Ishikawa (cell line): ENCODE results near the gene ADAMTSL1.

Experiments used
- CEBPB ChIP-seq: IDR thresholded peaks from 2 replicates; pipeline ENCODE4 v1.6.1; 2012
- CREB1 ChIP-seq: IDR thresholded peaks from 2 replicates; pipeline ENCODE4 v1.6.1; 2012; ENCODE audit warnings: low read depth
- EGR1 ChIP-seq: IDR thresholded peaks from 2 replicates; pipeline ENCODE4 v1.6.1; 2012
- EP300 ChIP-seq: IDR thresholded peaks from 2 replicates; pipeline ENCODE4 v1.6.1; 2012; ENCODE audit warnings: borderline replicate concordance
- NFIC ChIP-seq: IDR thresholded peaks from 2 replicates; pipeline ENCODE4 v1.6.1; 2012
- TEAD4 ChIP-seq: IDR thresholded peaks from 2 replicates; pipeline ENCODE4 v1.6.1; 2012
- YY1 ChIP-seq: IDR thresholded peaks from 2 replicates; pipeline ENCODE4 v1.6.1; 2012; ENCODE audit warnings: low read depth
- ZBTB7A ChIP-seq: IDR thresholded peaks from 2 replicates; pipeline ENCODE4 v1.6.1; 2012; ENCODE audit warnings: low read depth
- TF ChIP-seq, protein P1 (sequence below): IDR thresholded peaks from 2 replicates; pipeline ENCODE4 v1.6.1; 2012
- TF ChIP-seq, protein P2 (sequence below): IDR thresholded peaks from 2 replicates; pipeline ENCODE4 v1.6.1; 2012; ENCODE audit warnings: low read depth, mild to moderate bottlenecking

DNA sequence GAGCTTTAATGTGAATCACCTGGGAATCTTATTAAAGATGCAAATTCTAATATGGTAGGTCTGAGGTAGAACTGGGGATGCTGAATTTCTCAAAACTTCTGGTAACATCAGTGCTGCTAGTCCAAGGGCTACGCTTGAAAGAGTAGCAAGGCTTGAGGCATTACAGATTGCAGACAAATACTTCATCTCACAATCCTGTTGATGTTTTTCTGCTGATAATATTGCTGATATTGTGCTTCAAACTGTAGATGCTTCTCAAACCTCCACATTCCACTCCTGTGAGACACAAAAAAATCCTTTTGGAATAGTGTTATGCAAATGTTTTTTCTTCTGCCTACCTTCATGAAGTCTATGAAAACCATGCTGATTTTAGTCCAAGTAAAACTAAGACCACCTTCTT lies 419.5 kb downstream of the ADAMTSL1 start:
- TF ChIP-seq, protein P1, sequence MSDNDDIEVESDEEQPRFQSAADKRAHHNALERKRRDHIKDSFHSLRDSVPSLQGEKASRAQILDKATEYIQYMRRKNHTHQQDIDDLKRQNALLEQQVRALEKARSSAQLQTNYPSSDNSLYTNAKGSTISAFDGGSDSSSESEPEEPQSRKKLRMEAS, result no peak
- TF ChIP-seq, protein P2, sequence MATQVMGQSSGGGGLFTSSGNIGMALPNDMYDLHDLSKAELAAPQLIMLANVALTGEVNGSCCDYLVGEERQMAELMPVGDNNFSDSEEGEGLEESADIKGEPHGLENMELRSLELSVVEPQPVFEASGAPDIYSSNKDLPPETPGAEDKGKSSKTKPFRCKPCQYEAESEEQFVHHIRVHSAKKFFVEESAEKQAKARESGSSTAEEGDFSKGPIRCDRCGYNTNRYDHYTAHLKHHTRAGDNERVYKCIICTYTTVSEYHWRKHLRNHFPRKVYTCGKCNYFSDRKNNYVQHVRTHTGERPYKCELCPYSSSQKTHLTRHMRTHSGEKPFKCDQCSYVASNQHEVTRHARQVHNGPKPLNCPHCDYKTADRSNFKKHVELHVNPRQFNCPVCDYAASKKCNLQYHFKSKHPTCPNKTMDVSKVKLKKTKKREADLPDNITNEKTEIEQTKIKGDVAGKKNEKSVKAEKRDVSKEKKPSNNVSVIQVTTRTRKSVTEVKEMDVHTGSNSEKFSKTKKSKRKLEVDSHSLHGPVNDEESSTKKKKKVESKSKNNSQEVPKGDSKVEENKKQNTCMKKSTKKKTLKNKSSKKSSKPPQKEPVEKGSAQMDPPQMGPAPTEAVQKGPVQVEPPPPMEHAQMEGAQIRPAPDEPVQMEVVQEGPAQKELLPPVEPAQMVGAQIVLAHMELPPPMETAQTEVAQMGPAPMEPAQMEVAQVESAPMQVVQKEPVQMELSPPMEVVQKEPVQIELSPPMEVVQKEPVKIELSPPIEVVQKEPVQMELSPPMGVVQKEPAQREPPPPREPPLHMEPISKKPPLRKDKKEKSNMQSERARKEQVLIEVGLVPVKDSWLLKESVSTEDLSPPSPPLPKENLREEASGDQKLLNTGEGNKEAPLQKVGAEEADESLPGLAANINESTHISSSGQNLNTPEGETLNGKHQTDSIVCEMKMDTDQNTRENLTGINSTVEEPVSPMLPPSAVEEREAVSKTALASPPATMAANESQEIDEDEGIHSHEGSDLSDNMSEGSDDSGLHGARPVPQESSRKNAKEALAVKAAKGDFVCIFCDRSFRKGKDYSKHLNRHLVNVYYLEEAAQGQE, result no peak
- no peak for TF ChIP-seq TEAD4
- TF ChIP-seq NFIC, result no peak
- no peak for TF ChIP-seq CREB1
- no peak for TF ChIP-seq EP300
- TF ChIP-seq EGR1, result no peak
- TF ChIP-seq CEBPB, result no peak
- no peak for TF ChIP-seq ZBTB7A
- TF ChIP-seq YY1, result no peak
